H1 (cell line): Measurements from ENCODE around the gene LRRC4C. TPM values are rescaled to one million over a fixed set of nuclear protein-coding genes. Genes with fewer than 3 reads are reported as not detected.

Experiments
- CHD2 ChIP-seq: IDR thresholded peaks from 2 replicates; pipeline ENCODE4 v1.6.1; 2012; ENCODE audit warnings: low read length, improper control_type of control experiment
- RAD21 ChIP-seq, 2 experiments: IDR thresholded peaks in 1 of 2; conservative IDR thresholded peaks in 1 of 2; 2 replicates each; pipeline ENCODE4 v1.6.1; 2011; ENCODE audit warnings: low read depth in 2 of 2, low read length in 2 of 2, improper control_type of control experiment in 1 of 2, inconsistent platforms in 1 of 2, mild to moderate bottlenecking in 1 of 2, moderate library complexity in 1 of 2
- SP4 ChIP-seq: IDR thresholded peaks from 2 replicates; pipeline ENCODE4 v1.6.1; 2012; ENCODE audit warnings: low read length, inconsistent platforms
- ZNF274 ChIP-seq: IDR thresholded peaks from 2 replicates; pipeline ENCODE4 v1.7.0; 2012; ENCODE audit warnings: low read length, borderline replicate concordance; ENCODE audit errors: extremely low read depth
- polyA plus RNA-seq, 7 experiments: library from polyadenylated mRNA; depleted of rRNA in 3 of 7; stranded (reverse) in 5 of 7; unstranded in 2 of 7; fragments of >200 nt in 5 of 7; fragments of 200-250 nt in 2 of 7; gene quantifications; 1 replicate in 5 of 7; 2 replicates in 1 of 7; 4 replicates in 1 of 7; pipeline versions ENCODE4 v1.2.1 to v1.2.3, GENCODE V29; 2011 to 2013; ENCODE audit warnings: missing spikeins in 2 of 7, mixed read lengths in 2 of 7
- total RNA-seq: library from RNA; stranded (reverse); fragmentation: NEBNext Ultra II Directional; extraction: Animal tissue kit (Norgen Biotek cat#: 25700); gene quantifications from 2 replicates; pipeline ENCODE4 v1.2.1, GENCODE V29; 2021

Gene LRRC4C
- total and polyA plus RNA-seq, 2 of the 8 experiments (the other 6 are each of a cell fraction or from before 2014, with no cell fraction given): 0.23 to 2.2 TPM

- TF ChIP-seq ZNF274 (no peak), SP4 (no peak), RAD21 (IDR thresholded peaks at IDR 0.05 in 1 of 2, conservative IDR thresholded peaks at IDR 0.05 in 1 of 2; ENCODE audit: low read depth in 2 of 2, low read length in 2 of 2) (no peak), CHD2 (no peak)
Observed at GRCh38 chr11:40938002-40938401, 521.5 kb downstream of the LRRC4C start (continued).
